HepG2 (cell line): ENCODE data around the gene DNAAF8. TPM values are rescaled to one million over a fixed set of nuclear protein-coding genes. Genes with fewer than 3 reads are reported as not detected.
A peak's percentile ranks its signal among the peaks of the same experiment; 100 is the strongest.

Experiments
- AHR ChIP-seq: IDR thresholded peaks from 2 replicates; pipeline ENCODE4 v1.6.1; 2018; ENCODE audit warnings: missing genetic modification reagents, missing compliant biosample characterization
- BHLHE40 ChIP-seq: IDR thresholded peaks from 2 replicates; pipeline ENCODE4 v1.6.1; 2011; ENCODE audit warnings: low read length, improper control_type of control experiment
- CHCHD3 ChIP-seq: sonication (generic); formaldehyde crosslinking; IDR thresholded peaks from 2 replicates; pipeline ENCODE4 v1.8.0; 2022; ENCODE audit warnings: mild to moderate bottlenecking, missing genetic modification reagents, moderate library complexity
- ETV5 ChIP-seq: IDR thresholded peaks from 2 replicates; pipeline ENCODE4 v1.6.1; 2018; ENCODE audit warnings: missing biosample characterization, missing genetic modification reagents, inconsistent platforms, borderline replicate concordance
- HDAC6 ChIP-seq: fragments of 200-600 bp; sonication (generic); IDR thresholded peaks from 2 replicates; pipeline ENCODE4 v1.7.0; 2017; ENCODE audit warnings: mild to moderate bottlenecking, antibody characterized with exemption, low read length, low read depth
- KAT8 ChIP-seq: IDR thresholded peaks from 2 replicates; pipeline ENCODE4 v1.6.1; 2016; ENCODE audit warnings: missing genetic modification reagents, missing compliant biosample characterization
- PAF1 ChIP-seq: IDR thresholded peaks from 2 replicates; pipeline ENCODE4 v1.6.1; 2016; ENCODE audit warnings: missing genetic modification reagents, missing compliant biosample characterization
- PHF21A ChIP-seq: sonication (generic); formaldehyde crosslinking; IDR thresholded peaks from 2 replicates; pipeline ENCODE4 v1.5.0; 2020; ENCODE audit warnings: mild to moderate bottlenecking, missing genetic modification reagents
- REL ChIP-seq: sonication (generic); formaldehyde crosslinking; conservative IDR thresholded peaks from 2 replicates; pipeline ENCODE4 v1.8.0; 2022; ENCODE audit warnings: mild to moderate bottlenecking, missing genetic modification reagents, moderate library complexity
- SAFB2 ChIP-seq: sonication (generic); formaldehyde crosslinking; IDR thresholded peaks from 2 replicates; pipeline ENCODE4 v1.5.1; 2020; ENCODE audit warnings: missing genetic modification reagents, low read depth, mild to moderate bottlenecking, borderline replicate concordance
- SIX4 ChIP-seq: sonication (generic); formaldehyde crosslinking; IDR thresholded peaks from 2 replicates; pipeline ENCODE4 v1.4.0; 2020; ENCODE audit warnings: missing genetic modification reagents
- SSRP1 ChIP-seq: IDR thresholded peaks from 2 replicates; pipeline ENCODE4 v1.6.1; 2016; ENCODE audit warnings: control low read depth
- ZFY ChIP-seq: sonication (generic); formaldehyde crosslinking; IDR thresholded peaks from 2 replicates; pipeline ENCODE4 v1.4.0; 2020; ENCODE audit warnings: missing genetic modification reagents
- ZNF354B ChIP-seq: sonication (generic); formaldehyde crosslinking; IDR thresholded peaks from 2 replicates; pipeline ENCODE4 v1.8.0; 2022; ENCODE audit warnings: mild to moderate bottlenecking, missing genetic modification reagents
- ZNF367 ChIP-seq: sonication (generic); formaldehyde crosslinking; IDR thresholded peaks from 2 replicates; pipeline ENCODE4 v1.4.0; 2020; ENCODE audit warnings: missing genetic modification reagents, borderline replicate concordance
- ZNF549 ChIP-seq: sonication (generic); formaldehyde crosslinking; IDR thresholded peaks from 2 replicates; pipeline ENCODE4 v1.5.0; 2020; ENCODE audit warnings: missing genetic modification reagents
- ZNF550 ChIP-seq: sonication (generic); formaldehyde crosslinking; IDR thresholded peaks from 2 replicates; pipeline ENCODE4 v1.4.0; 2020; ENCODE audit warnings: mild to moderate bottlenecking, missing genetic modification reagents, borderline replicate concordance
- ZNF564 ChIP-seq: sonication (generic); formaldehyde crosslinking; IDR thresholded peaks from 2 replicates; pipeline ENCODE4 v1.8.1; 2023; ENCODE audit warnings: mild to moderate bottlenecking, missing genetic modification reagents
- ZNF678 ChIP-seq: sonication (generic); formaldehyde crosslinking; IDR thresholded peaks from 2 replicates; pipeline ENCODE4 v1.4.0; 2020; ENCODE audit warnings: mild to moderate bottlenecking, missing genetic modification reagents
- polyA plus RNA-seq, 8 experiments: library from polyadenylated mRNA; depleted of rRNA in 3 of 8; stranded (reverse) in 7 of 8; unstranded in 1 of 8; fragments of >200 nt; fragmentation: Illumina TruSeq in 4 of 8; extraction: Trizol in 4 of 8; gene quantifications; 2 replicates each; pipeline versions ENCODE4 v1.2.1 to v1.2.3, GENCODE V29; 2011 to 2016; ENCODE audit warnings: low read depth in 4 of 8, missing spikeins in 1 of 8, mixed read lengths in 1 of 8; ENCODE audit not compliant: insufficient read depth in 1 of 8
- total RNA-seq, 5 experiments: library from RNA; depleted of rRNA; stranded (reverse); fragments of >200 nt; fragmentation: Illumina TruSeq; extraction: Trizol; gene quantifications; 2 replicates each; pipeline ENCODE4 v1.2.3, GENCODE V29; 2016; ENCODE audit warnings: low read depth in 1 of 5
- TF ChIP-seq, protein P1 (sequence below): sonication (generic); formaldehyde crosslinking; IDR thresholded peaks from 2 replicates; pipeline ENCODE4; 2020; ENCODE audit warnings: missing genetic modification reagents, mild to moderate bottlenecking, borderline replicate concordance
- TF ChIP-seq, protein P2 (sequence below): IDR thresholded peaks from 2 replicates; pipeline ENCODE4 v1.6.1; 2016; ENCODE audit warnings: low read depth, control low read depth
- TF ChIP-seq, protein P3 (sequence below), 2 experiments: fragments of 450-650 bp in 1 of 2; sonication (generic) in 1 of 2; formaldehyde crosslinking; IDR thresholded peaks; 2 replicates each; pipeline versions ENCODE4 v1.5.0 to v1.8.0; 2020 to 2022; ENCODE audit warnings: mild to moderate bottlenecking in 1 of 2, missing genetic modification reagents in 1 of 2
- TF ChIP-seq, protein P4 (sequence below): sonication (generic); formaldehyde crosslinking; IDR thresholded peaks from 2 replicates; pipeline ENCODE4 v1.4.0; 2020; ENCODE audit warnings: missing genetic modification reagents, low read depth, mild to moderate bottlenecking, borderline replicate concordance
- TF ChIP-seq, protein P5 (sequence below): sonication (generic); formaldehyde crosslinking; conservative IDR thresholded peaks from 2 replicates; pipeline ENCODE4 v1.4.0; 2020; ENCODE audit warnings: missing genetic modification reagents

Gene DNAAF8
- total and polyA plus RNA-seq, 2 of the 13 experiments (the other 11 are each of a cell fraction or from before 2014, with no cell fraction given) = 0.44 TPM; not detected in 1

DNA sequence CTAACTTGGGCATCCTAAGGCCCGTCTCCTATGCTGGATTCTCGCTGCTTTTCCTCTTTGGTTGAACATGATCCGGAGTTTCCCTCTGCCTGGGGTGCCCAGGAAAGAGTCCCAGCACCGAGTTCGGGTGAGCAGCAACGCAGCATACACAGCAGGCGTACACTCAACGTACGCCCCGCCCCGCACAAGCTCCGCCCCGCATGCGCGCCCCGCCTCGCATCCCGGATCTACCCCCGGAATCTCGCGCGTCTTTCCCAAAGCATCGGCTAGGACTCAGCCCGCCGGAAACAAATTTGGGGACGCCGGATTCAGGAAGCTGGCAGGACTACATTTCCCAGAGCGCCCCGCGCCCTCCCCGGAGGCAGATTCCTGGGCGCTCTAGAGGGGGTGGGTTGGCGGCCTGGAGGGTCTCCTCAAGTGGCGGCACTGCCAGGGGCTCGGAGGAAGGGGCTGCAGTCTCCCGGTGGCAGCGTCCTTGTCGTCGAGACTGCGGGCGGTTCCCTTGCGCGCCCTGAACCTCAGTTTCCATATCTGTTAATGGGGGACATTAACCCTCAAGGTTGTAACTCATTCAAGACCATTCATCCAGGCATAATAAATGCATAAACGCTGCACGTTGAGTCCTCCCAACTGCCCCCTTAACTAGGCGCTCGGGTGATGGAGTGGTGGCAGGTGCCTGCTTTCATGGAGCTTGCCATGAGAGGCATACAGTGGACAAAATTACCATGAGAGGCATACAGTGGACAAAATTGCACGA lies 34.4 kb downstream of the DNAAF8 start (continued):
- no peak for TF ChIP-seq REL (CRISPR knock-in tag)
- peak; percentile 79 for TF ChIP-seq ETV5
- TF ChIP-seq ZNF564 (CRISPR knock-in tag) = 0 out of 2 replicates have a peak, but pooled peaks have one; percentile 35
- peak; percentile 76; the same call in 1 of the 2 replicates for TF ChIP-seq PHF21A
- TF ChIP-seq SSRP1 (CRISPR knock-in tag) = no peak
- TF ChIP-seq ZNF550 (CRISPR knock-in tag) = no peak
- TF ChIP-seq, protein P1, sequence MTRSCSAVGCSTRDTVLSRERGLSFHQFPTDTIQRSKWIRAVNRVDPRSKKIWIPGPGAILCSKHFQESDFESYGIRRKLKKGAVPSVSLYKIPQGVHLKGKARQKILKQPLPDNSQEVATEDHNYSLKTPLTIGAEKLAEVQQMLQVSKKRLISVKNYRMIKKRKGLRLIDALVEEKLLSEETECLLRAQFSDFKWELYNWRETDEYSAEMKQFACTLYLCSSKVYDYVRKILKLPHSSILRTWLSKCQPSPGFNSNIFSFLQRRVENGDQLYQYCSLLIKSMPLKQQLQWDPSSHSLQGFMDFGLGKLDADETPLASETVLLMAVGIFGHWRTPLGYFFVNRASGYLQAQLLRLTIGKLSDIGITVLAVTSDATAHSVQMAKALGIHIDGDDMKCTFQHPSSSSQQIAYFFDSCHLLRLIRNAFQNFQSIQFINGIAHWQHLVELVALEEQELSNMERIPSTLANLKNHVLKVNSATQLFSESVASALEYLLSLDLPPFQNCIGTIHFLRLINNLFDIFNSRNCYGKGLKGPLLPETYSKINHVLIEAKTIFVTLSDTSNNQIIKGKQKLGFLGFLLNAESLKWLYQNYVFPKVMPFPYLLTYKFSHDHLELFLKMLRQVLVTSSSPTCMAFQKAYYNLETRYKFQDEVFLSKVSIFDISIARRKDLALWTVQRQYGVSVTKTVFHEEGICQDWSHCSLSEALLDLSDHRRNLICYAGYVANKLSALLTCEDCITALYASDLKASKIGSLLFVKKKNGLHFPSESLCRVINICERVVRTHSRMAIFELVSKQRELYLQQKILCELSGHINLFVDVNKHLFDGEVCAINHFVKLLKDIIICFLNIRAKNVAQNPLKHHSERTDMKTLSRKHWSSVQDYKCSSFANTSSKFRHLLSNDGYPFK (CRISPR knock-in tag) = 0 out of 2 replicates have a peak, but pooled peaks have one; percentile 20
- no peak for TF ChIP-seq ZNF549 (CRISPR knock-in tag)
- TF ChIP-seq ZNF367 (CRISPR knock-in tag) = no peak
- TF ChIP-seq, protein P2, sequence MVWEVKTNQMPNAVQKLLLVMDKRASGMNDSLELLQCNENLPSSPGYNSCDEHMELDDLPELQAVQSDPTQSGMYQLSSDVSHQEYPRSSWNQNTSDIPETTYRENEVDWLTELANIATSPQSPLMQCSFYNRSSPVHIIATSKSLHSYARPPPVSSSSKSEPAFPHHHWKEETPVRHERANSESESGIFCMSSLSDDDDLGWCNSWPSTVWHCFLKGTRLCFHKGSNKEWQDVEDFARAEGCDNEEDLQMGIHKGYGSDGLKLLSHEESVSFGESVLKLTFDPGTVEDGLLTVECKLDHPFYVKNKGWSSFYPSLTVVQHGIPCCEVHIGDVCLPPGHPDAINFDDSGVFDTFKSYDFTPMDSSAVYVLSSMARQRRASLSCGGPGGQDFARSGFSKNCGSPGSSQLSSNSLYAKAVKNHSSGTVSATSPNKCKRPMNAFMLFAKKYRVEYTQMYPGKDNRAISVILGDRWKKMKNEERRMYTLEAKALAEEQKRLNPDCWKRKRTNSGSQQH = peak; percentile 55; the same call in 1 of the 2 replicates
- no peak for TF ChIP-seq SAFB2 (CRISPR knock-in tag)
- TF ChIP-seq AHR (CRISPR knock-in tag) = no peak
- TF ChIP-seq, protein P3, sequence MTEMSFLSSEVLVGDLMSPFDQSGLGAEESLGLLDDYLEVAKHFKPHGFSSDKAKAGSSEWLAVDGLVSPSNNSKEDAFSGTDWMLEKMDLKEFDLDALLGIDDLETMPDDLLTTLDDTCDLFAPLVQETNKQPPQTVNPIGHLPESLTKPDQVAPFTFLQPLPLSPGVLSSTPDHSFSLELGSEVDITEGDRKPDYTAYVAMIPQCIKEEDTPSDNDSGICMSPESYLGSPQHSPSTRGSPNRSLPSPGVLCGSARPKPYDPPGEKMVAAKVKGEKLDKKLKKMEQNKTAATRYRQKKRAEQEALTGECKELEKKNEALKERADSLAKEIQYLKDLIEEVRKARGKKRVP (CRISPR knock-in tag; IDR thresholded peaks at IDR 0.05) = peak in 1 of 2 experiments; percentile 18; a peak in 1 of 4 replicates
- no peak for TF ChIP-seq CHCHD3
- peak; percentile 83; the same call in 1 of the 2 replicates for TF ChIP-seq KAT8 (CRISPR knock-in tag)
- peak; percentile 70 for TF ChIP-seq ZFY
- no peak for TF ChIP-seq PAF1 (CRISPR knock-in tag)
- TF ChIP-seq, protein P4, sequence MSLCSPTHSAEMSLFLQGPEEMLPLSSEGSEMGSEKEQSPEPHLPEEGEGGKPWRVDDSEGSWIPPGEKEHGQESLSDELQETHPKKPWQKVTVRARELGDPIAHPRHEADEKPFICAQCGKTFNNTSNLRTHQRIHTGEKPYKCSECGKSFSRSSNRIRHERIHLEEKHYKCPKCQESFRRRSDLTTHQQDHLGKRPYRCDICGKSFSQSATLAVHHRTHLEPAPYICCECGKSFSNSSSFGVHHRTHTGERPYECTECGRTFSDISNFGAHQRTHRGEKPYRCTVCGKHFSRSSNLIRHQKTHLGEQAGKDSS (CRISPR knock-in tag) = no peak
- TF ChIP-seq SIX4 (CRISPR knock-in tag) = no peak
- TF ChIP-seq, protein P5, sequence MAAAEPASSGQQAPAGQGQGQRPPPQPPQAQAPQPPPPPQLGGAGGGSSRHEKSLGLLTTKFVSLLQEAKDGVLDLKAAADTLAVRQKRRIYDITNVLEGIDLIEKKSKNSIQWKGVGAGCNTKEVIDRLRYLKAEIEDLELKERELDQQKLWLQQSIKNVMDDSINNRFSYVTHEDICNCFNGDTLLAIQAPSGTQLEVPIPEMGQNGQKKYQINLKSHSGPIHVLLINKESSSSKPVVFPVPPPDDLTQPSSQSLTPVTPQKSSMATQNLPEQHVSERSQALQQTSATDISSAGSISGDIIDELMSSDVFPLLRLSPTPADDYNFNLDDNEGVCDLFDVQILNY (CRISPR knock-in tag) = peak; percentile 61; the same call in 1 of the 2 replicates
- TF ChIP-seq ZNF354B (CRISPR knock-in tag) = no peak
- TF ChIP-seq BHLHE40 = no peak
- TF ChIP-seq HDAC6 = no peak
- no peak for TF ChIP-seq ZNF678 (CRISPR knock-in tag)
